Renal pelvis (tissue), 12 donors: Measurements from ENCODE around the gene MLXIPL. TPM values are rescaled to one million over a fixed set of nuclear protein-coding genes. Genes with fewer than 3 reads are reported as not detected.
"Not testable (repeated sequence)": the region's sequence is repeated elsewhere in the genome, so short reads cannot be mapped to it uniquely, and the experiment has no call there.

Source experiments
- DNase-seq: peaks from one replicate; pipeline ENCODE4 v3.0.0-alpha.2; 2013
- long read RNA-seq, 16 experiments: transcript quantifications; one replicate each; lab custom pipeline, GENCODE V29; 2026
- polyA plus RNA-seq, 3 donors: library from polyadenylated mRNA; unstranded; fragments of 120-200 nt; gene quantifications; one replicate each; pipeline ENCODE4 v1.2.1, GENCODE V29; 2013; ENCODE audit not compliant: insufficient read length in 3 of 3

The MLXIPL gene, protein sequence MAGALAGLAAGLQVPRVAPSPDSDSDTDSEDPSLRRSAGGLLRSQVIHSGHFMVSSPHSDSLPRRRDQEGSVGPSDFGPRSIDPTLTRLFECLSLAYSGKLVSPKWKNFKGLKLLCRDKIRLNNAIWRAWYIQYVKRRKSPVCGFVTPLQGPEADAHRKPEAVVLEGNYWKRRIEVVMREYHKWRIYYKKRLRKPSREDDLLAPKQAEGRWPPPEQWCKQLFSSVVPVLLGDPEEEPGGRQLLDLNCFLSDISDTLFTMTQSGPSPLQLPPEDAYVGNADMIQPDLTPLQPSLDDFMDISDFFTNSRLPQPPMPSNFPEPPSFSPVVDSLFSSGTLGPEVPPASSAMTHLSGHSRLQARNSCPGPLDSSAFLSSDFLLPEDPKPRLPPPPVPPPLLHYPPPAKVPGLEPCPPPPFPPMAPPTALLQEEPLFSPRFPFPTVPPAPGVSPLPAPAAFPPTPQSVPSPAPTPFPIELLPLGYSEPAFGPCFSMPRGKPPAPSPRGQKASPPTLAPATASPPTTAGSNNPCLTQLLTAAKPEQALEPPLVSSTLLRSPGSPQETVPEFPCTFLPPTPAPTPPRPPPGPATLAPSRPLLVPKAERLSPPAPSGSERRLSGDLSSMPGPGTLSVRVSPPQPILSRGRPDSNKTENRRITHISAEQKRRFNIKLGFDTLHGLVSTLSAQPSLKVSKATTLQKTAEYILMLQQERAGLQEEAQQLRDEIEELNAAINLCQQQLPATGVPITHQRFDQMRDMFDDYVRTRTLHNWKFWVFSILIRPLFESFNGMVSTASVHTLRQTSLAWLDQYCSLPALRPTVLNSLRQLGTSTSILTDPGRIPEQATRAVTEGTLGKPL
- 1 to 10 TPM; 5.5 to 8.7 (median 7.3) TPM for polyA plus RNA-seq
- long read RNA-seq, donor 1, result 0 reads
- long read RNA-seq, donor 2, partial matches to known transcripts, result 0 of 1 reads
- long read RNA-seq, donor 2, other reads (novel, unspliced or antisense), result 0 of 1 reads
- long read RNA-seq, donor 3, result 0 reads
- long read RNA-seq, donor 4, partial matches to known transcripts, result 192 of 192 reads
- long read RNA-seq, donor 4, other reads (novel, unspliced or antisense), result 0 of 192 reads
- long read RNA-seq, donor 5, result 0 reads
- long read RNA-seq, donor 6, partial matches to known transcripts, result 0 of 1 reads
- long read RNA-seq, donor 6, other reads (novel, unspliced or antisense), result 0 of 1 reads
- long read RNA-seq, donor 7, result 0 reads
- long read RNA-seq, donor 8, result 0 reads
- long read RNA-seq, donor 9, partial matches to known transcripts, result 0 of 1 reads
- long read RNA-seq, donor 9, other reads (novel, unspliced or antisense), result 0 of 1 reads
- long read RNA-seq, donor 10, result 0 reads
- long read RNA-seq, donor 11, result 0 reads
- long read RNA-seq, donor 12, result 0 reads
- long read RNA-seq, donor 13, result 0 reads
- long read RNA-seq, donor 14, result 0 reads
- long read RNA-seq, donor 15, result 0 reads
- long read RNA-seq, donor 16, result 0 reads

DNA sequence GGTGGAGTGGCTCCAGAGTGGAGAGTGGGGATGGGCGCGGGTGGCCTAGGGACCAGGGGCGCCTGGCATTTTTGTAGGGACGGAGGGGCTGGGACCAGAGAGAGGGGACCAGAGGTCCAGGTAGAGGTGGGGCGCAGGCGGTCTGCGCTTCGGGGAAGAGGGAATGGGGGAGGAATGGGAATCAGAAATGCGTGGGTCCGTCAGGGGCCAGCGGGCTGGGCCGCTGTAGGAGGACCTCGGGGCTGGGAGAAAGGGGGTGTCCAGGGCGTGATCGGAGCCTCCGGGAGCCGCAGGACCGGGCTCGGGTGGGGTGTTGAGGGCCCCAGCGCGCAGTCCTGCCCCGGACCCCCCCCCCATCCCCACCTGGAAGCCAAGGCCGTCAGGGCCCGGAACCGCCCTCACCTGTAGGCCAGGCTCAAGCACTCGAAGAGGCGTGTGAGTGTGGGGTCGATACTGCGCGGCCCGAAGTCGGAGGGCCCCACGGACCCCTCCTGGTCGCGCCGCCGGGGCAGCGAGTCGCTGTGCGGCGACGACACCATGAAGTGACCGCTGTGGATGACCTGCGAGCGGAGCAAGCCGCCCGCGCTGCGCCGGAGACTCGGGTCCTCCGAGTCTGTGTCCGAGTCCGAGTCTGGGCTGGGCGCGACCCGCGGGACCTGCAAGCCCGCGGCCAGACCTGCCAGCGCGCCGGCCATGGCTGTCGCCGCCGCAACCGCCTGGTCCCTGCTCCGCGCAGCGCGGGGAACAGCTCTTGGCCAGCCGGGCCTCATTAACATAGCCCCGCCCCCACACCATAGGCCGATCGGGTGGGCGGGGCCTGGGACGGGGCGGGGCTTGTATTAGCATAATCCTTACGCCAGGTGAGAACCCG is at the start of gene MLXIPL:
Gene MLXIPL, minus strand, starts transcription at position 725 of the 871 bp plus-strand sequence. Its CDS starts 30 bp downstream, at position 695.
- peak; percentile 82 for DNase-seq

DNA sequence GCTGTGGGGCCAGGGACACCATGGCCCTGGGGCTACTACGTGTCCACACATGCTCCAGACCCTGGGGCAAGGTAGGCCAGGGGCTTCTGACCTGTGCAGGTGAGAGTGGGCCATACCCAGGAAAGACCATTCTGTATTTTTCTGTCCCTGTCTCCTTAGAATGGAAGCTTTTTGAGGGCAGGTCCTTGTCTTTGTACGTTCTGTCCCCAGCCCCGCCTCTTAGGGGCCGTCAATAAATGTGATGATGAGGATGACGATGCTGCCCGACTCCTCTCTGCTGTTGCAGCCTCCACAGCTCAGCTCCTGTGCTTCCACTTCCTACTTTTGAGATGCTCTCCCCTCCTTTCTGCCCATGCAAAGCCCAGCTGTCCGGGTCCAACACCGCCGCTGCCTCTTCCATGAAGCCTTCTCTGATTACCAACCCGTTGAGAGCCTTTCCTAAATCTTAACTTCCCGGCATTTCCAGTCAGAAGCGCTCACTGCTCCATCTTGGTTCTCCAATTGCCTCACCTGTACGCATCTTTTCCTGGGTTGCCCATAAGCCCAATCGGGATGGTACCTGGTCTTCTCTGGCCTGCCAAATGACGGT is 47.6 kb upstream of the MLXIPL start:
- no peak for DNase-seq

DNA sequence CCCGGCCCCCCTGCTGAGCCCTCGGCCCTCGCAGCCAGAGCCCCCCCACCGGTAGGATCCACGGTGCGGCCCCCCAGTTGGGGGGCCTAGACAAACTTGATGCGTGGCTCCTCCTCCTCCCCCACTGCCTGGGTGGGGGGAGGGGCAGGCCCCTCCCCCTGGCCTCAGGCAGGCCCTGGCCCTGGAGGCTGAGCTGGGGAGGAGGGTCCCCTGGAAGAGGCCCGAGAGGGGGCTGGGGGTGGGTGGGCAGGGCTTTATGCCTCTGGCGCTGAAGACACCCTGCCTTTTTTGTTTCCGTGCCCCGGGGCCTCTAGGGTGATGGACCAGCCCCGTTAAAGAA is 47.0 kb upstream of the MLXIPL start:
- DNase-seq, result no peak

DNA sequence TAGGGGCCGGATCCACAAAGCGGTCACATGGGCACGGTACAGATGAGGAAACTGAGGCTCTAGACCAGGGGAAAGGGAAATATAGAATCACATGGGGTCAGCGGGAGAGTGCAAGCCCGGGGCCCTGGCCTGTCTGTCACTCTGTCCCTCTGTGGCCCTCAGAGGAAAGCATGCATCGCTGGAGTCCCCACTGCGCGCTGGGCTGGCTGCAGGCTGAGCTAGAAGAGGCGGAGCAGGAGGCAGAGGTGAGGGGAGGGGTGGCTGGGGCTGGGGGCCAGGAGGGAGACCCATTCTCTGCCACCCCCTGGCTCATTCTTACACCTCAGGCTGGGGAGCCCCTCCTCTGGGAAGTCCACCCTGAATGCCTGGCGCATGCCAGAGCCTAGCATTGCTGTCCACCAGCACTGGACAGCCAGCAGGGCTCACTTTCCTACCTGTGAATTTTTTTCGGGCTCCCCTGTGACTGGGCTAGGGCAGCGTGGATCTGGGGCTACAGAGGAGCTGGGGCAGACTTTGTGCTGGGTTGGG is 45.6 kb upstream of the MLXIPL start:
- DNase-seq, result no peak

DNA sequence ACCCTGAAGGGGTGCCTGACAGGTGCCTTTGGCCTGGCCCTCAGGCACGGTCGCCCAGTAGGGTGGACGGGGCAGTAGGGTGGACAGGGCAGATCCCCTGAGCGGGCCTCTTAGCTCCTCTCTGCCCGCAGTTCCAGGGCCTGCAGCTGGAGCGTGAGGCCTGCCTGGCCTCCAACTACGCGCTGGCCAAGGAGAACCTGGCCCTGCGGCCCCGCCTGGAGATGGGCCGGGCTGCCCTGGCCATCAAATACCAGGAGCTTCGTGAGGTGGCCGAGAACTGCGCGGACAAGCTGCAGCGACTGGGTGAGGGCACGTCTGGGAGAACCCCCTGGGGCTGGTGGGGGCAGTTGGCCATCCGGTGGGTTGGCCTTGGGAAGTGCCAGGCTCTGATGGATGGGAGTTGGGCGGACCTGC is 45.0 kb upstream of the MLXIPL start:
- DNase-seq, result no peak

DNA sequence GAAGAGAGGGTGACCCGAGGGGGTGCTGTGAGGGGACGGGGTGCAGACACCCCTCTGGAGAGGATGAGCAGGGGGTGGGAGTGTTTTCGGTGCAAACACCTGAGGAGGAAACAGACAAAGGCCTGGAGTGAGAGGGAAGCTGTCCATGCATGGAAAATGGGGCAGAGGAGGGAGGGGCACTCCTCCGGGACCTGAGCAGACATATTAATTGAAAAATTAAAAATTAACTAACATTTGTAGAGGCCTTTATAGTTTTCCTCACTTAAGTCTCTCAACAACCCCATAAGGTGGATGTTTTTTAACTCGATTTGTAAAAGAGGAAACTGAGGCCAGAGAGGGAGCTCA is 44.5 kb upstream of the MLXIPL start:
- no peak for DNase-seq

DNA sequence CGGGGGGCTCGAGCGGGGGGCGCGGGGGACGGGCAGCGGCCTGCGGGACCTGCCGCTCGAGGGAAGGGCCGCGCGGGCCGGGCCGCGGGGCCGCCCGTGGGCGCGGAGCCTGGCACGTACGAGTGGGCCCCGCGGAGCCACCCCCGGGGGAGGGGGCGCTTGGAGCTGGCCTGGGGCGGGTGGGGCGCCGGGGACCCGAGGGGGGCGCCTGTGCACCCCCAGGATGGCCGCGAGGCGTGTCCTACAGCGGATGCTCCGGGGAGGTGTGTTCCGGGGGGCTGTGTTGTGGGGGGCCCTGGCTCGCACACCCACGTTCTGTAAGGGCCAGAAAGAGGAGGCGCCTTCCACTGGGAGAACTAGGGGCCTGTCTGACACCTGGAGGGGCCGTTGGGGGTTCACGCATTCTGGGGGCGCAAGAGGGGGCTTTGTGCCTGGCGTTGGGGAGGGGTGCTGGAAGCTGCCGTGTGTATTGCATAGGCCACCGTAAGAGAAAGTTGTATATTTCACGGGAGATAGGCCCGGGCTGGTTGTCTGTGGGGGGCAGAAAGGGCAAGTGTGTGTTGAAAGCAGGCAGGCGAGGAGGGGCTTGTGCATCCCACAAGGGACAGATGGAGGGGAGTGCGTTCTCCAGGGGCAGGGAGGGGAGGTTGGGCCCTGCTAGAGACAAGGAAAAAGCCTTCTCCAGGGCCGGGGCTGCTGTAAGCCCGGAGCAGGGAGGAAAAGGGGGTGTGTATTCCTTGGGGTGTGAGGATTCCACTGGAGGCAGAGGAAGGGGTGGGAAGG is 44.0 kb upstream of the MLXIPL start:
- DNase-seq, result no peak

DNA sequence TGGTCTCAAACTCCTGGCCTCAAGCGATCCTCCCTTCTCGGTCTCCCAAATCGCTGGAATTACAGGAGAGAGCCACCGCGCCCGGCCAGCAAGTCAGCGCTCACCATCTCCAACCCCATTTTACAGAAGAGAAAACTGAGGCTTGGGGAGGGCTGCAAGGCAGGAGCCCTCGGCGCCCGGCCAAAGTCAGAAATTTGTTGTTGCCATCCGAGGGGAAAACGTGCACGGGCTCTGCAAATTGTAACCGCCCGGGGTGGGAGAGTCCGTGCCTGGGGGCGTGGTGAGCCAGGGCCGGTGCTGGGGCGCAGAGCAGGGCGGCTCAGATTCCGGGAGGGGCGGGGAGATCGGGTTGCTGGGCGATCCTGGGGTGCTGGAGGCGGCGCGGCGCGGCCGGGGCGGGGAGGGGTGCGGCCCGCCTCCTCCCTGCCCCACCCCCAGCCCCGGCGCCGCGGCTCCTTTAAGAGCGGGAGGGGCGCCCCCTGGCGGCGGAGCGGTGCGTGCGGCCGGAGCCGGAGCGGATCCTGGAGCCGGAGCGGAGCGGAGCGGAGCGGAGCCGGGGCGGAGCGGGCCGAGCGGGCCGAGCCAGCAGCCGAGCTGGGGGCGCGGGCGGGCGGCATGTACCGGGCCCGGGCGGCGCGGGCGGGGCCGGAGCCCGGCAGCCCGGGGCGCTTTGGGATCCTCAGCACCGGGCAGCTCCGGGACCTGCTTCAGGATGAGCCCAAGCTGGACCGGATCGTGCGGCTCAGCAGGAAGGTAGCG is 43.2 kb upstream of the MLXIPL start, which contains the start of gene VPS37D:
Gene VPS37D, plus strand, starts transcription at position 488 of the 759 bp plus-strand sequence. Its CDS starts 128 bp downstream, at position 616.
- peak; percentile 91 for DNase-seq

DNA sequence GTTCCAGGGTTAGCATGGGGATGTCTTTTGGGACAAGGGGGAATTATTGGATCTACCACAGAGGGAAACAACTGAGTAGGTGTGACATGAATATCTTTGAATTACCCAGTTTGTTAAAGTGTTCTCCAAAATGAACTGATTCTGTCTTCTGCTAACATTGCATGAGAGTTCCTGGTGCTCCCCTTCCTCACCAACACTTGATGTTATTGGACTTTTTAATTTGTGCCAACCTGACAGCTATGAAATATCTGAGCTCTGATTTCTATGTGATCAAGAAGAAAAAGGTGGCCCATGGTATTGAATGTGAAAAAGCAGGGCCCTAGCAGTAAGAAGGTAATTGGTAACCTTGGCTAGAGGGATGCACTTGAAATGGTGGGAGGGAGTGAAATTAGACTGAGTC is 38.7 kb upstream of the MLXIPL start:
- DNase-seq, result no peak

DNA sequence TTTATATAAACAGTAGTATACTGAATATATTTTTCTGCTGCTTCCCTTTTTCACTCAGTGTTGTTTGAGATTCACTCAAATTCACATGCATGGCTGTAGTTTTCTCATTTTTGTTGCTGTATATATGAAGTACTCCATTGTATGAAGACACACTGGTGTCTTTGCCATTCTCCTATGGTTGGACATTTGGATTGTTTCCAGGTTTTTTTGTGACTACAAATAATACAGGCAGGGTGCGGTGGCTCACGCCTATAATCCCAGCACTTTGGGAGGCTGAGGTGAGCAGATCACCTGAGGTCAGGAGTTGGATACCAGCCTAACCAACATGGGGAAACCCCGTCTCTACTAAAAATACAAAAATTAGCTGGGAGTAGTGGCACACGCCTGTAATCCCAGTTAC is 36.3 kb upstream of the MLXIPL start:
- DNase-seq, result not testable (repeated sequence)

DNA sequence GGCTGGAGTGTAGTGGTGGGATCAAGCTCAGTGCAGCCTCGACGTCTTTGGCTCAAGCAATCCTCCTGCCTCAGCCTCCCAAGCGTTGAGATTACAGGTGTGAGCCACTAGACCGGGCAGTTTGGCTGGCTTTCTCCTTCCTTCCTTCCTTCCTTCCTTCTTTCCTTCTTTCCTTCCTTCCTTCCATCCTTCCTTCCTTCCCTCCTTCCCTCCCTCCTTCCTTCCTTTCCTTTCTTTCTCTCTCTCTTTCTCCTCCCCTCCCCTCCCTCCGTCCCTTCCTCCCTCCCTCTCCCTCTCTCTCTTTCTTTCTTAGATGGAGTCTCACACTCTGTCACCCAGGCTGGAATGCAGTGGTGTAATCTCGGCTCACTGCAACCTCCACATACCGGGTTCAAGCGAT is 35.7 kb upstream of the MLXIPL start:
- no peak for DNase-seq

DNA sequence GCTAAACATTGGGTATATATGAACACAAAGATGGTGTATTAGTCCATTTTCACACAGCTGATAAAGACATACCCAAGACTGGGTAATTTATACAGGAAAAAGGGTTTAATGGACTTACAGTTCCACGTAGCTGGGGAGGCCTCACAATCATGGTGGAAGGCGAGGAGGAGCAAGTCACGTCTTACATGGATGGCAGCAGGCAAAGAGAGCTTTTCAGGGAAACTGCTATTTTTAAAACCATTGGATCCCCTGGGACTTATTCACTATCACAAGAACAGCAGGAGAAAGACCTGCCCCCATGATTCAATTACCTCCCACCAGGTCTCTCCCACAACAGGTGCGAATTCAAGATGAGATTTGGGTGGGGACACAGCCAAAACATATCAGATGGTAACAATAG is 31.0 kb upstream of the MLXIPL start:
- not testable (repeated sequence) for DNase-seq

DNA sequence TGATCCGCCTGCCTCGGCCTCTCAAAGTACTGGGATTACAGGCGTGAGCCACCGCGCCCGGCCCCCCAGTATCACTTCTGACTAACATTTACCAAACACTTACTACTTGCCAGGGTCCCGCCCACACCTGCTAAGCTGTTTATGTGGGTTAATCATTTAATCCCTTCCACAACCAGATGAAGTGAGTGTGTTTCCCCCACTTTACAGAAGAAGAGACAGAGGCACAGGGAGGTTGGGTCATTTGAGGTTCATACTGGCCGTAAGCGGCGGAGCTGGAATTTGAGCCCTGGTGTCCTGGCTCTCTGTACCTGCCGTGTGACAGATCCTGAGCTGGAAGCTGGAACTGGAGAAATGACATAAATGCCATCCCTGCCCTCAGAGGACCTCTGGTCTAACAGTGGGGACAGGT is 28.2 kb upstream of the MLXIPL start:
- DNase-seq, result no peak

DNA sequence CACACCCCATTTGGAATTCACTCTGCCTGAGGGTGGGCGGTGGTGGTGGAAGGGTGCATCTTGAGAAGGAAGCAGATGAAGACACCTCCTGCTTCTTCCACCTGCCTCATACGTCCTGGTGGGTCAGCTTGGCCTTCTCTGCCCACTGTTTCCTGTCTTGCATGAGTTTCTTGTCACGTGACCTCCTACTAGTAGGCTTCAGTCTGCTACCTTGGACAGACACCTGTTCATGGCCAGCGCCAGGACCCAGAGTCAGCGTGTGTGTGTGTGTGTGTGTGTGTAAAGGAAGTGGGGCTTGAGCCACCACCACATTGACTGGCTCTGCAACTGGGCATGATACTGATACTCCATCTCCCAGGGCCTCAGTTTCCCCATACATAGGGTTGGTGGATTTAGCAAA is 26.2 kb upstream of the MLXIPL start:
- DNase-seq, result no peak

DNA sequence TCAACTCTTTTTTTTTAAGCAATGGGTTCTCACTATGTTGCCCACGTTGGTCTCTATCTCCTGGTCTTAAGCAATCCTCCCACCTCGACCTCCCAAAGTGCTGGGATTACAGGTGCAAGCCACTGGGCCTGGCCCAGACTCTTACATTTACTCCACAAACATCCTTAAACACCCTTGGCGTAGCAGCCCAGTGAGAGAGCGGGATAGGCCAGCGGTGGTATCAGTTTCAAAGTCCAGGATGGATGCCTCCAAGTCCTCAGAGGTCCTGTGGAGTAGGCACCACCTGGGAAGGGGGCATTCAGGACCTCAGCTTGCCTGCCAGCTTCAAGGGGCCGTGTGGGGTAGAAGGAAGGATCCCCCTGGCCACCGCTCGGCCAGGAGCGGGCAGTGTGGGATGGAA is 25.3 kb upstream of the MLXIPL start:
- DNase-seq, result no peak

DNA sequence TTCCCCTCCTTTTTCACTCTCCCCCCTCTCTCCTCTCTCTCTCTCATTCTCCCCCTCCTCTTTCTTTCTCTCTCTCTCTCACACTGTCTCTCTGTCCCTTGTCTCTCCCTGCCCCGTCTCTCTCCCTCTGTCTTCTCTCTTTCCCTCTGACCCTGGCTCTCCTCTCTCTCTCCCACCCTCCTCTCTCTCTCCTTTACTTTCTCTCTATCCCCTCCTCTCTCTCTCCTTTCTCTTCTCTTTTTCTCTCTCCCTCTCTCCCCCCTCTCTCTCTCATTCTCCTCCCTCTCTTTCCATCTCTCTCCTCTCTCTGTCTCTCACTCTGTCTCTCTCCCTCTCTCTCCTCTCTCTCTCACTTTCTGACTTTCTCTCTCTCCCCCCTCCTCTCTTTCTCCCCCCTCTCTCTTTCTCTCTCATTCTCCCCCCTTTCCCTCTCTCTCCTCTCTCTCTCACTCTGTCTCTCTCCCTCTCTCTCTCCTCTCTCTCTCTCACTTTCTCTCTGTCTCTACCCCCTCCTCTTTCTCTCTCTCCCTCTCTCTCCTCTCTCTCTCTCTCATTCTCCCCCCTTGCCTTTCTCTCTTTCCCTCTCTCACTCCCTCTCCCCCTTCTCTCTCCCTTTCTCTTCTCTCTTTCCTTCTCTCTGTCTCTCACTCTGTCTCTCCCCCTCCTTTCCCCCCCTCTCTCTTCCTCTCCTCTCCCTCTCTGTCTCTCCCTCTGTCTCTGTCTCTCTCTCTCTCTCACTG is 24.4 kb upstream of the MLXIPL start:
- DNase-seq, result no peak

DNA sequence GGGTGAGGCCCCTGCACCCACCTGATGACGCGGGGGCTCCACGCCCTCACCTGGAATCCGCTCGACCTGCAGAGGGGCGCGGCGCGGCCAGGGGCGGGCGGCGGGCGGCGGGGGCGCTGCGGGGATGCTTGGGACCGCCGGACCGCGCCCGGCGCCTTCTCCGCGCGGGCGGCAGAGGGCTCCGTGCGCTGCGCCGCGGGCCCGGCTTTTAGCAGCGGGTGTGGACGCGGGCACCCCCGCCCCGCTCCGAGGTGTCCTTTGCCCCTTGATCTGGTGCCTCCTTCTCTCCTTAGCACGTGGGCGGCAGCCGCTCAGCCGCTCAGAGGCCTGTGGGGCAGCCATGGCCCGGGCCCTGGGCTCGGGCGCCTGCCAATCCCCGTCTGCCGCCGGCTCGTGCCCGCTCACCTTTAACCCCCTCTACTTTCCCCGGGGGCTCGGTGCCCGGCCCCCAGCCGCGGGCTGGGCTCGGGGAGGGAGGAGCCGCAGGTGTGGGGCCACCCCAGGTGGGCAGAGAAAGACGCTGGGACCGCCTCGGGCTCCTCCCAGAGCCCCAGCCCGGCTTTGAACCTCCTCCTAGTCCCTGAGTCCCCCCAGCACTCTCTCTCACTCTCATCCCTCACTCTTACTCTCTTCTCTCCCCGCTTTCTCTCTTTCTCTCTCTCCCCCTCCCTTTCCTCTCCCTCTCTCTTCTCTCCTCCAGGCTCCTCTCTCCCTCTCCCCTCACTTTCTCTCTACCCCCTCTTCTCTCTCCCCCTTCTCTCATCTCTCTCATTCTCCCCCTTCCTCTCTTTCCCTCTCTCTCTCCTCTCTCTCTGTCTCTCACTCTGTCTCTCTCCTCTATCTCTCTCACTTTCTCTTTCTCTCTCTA is 23.6 kb upstream of the MLXIPL start:
- DNase-seq, result no peak
